ENCODE data around the gene GBF1. TPM values are rescaled to one million over a fixed set of nuclear protein-coding genes. Genes with fewer than 3 reads are reported as not detected.

Gene GBF1
- total and polyA plus RNA-seq, 4 donors = 29.0 to 60.4 (median 47.3) TPM

DNA sequence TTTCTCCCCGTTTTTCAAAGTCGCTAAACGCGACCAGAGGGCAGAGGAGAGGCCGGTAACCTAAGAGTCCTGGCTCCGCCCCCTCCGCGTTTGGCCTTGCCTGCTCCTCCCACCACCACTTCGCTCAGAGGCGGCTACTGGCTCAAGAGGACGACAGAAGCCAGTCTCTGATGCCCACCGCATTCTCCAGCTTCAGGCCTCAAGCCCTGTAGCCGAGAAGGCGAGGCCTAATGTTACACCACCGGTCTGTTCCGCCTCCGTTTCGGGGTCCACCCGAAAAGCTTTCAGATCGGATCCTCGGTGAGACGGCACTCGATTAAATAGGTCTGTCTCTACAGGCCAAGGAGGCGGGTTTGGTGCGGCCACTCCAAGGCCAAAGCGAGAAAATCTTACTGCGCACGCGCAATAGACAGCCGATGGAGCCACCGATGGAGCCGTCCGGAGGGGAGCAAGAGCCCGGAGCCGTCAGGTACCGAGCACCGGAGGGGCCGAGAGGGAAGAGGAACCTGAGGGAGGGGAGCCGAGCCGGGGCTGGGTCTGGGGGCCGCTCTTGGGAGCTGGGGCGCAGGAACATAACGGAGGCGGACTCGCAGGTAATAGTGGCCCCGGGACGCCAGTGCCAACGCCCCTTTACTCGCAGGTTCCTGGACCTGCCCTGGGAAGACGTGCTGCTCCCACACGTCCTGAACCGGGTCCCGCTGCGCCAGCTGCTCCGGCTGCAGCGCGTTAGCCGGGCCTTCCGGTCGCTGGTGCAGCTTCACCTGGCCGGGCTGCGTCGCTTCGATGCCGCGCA, 175.6 kb downstream of the GBF1 start, which contains the start of gene FBXL15:
Gene FBXL15, plus strand, starts transcription at position 123 of the 793 bp plus-strand sequence. Its CDS starts 294 bp downstream, at position 417.
- peak; percentile 97 to 100 (median 98) for DNase-seq (ENCODE audit: low read depth in 4 of 6, low spot score in 6 of 6)
- Histone ChIP-seq H3K27ac (ENCODE audit: low read depth, low read length) (peak within 1 kb of the TSS; percentile 96), H3K4me3 (ENCODE audit: low read depth, low read length) (peak within 1 kb of the TSS; percentile 95), H3K9me3 (ENCODE audit: control insufficient read depth, insufficient read depth, low read length) (no peaks in the 10 kb centered on the region), H3K27me3 (ENCODE audit: control insufficient read depth, insufficient read depth, low read length) (peaks cover 3% of the 10 kb centered on the region), H3K4me1 (ENCODE audit: control insufficient read depth, insufficient read depth, low read length) (peaks cover 81% of the 10 kb centered on the region), H3K36me3 (ENCODE audit: control insufficient read depth, insufficient read depth, low read length) (peaks cover 43% of the 10 kb centered on the region)
- 0% methylated on average over 66 of the region's 66 CpGs for WGBS (ENCODE audit: insufficient coverage)

DNA sequence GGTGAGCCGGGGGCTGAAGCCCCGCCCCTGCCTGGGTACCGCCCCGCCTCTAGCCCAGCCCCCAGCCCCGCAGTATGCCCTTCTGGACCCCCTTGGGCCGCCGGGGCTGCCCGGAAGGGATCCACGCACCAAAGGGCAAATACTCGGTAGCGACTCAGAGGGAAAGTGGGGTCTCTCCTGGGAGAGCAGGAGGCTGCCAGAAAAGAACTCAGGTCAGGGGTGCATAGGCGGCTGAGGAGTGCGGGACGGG, 176.1 kb downstream of the GBF1 start:
- whole genome bisulfite sequencing (ENCODE audit: insufficient coverage) = 0% methylated on average over 14 of the region's 14 CpGs
- peaks cover 83% of the 10 kb centered on the region for H3K4me1 ChIP-seq (ENCODE audit: control insufficient read depth, insufficient read depth, low read length)
- H3K4me3 ChIP-seq (ENCODE audit: low read depth, low read length) = peak overlapping the region; percentile 95
- peak overlapping the region; percentile 96 for H3K27ac ChIP-seq (ENCODE audit: low read depth, low read length)
- H3K36me3 ChIP-seq (ENCODE audit: control insufficient read depth, insufficient read depth, low read length) = peaks cover 43% of the 10 kb centered on the region
- H3K9me3 ChIP-seq (ENCODE audit: control insufficient read depth, insufficient read depth, low read length) = no peaks in the 10 kb centered on the region
- peaks cover 3% of the 10 kb centered on the region for H3K27me3 ChIP-seq (ENCODE audit: control insufficient read depth, insufficient read depth, low read length)
- DNase-seq (ENCODE audit: low read depth in 4 of 6, low spot score in 6 of 6) = no peak

DNA sequence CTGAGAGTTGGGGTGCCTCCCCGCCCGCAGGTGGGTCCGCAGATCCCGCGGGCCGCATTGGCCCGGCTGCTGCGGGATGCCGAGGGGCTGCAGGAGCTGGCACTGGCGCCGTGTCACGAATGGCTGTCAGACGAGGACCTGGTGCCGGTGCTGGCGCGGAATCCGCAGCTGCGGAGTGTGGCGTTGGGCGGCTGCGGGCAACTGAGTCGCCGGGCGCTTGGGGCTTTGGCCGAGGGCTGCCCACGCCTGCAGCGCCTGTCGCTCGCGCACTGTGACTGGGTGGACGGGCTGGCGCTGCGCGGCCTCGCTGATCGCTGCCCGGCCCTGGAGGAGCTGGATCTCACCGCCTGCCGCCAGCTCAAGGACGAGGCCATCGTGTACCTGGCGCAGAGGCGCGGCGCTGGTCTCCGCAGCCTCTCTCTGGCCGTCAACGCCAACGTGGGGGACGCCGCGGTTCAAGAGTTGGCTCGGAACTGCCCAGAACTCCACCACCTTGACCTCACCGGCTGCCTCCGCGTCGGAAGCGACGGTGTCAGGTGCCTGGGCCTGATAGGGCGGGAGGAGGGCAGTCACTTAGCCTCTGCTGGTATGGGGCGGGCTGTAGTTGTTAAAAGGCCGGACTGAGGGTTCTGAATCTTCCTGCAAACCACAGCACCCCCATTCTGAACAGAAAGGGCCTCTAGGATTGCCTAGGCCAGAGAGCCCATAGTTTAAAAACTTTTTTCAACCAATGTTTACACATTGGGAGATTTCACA, 176.6 kb downstream of the GBF1 start:
- WGBS (ENCODE audit: insufficient coverage) = 2% methylated on average over 50 of the region's 62 CpGs
- DNase-seq (ENCODE audit: low read depth in 4 of 6, low spot score in 6 of 6) = no peak
- H3K27ac ChIP-seq (ENCODE audit: low read depth, low read length) = peak overlapping the region; percentile 96
- H3K4me1 ChIP-seq (ENCODE audit: control insufficient read depth, insufficient read depth, low read length) = peaks cover 83% of the 10 kb centered on the region
- H3K9me3 ChIP-seq (ENCODE audit: control insufficient read depth, insufficient read depth, low read length) = no peaks in the 10 kb centered on the region
- H3K36me3 ChIP-seq (ENCODE audit: control insufficient read depth, insufficient read depth, low read length) = peaks cover 38% of the 10 kb centered on the region
- peak overlapping the region; percentile 95 for H3K4me3 ChIP-seq (ENCODE audit: low read depth, low read length)
- peaks cover 3% of the 10 kb centered on the region for H3K27me3 ChIP-seq (ENCODE audit: control insufficient read depth, insufficient read depth, low read length)

DNA sequence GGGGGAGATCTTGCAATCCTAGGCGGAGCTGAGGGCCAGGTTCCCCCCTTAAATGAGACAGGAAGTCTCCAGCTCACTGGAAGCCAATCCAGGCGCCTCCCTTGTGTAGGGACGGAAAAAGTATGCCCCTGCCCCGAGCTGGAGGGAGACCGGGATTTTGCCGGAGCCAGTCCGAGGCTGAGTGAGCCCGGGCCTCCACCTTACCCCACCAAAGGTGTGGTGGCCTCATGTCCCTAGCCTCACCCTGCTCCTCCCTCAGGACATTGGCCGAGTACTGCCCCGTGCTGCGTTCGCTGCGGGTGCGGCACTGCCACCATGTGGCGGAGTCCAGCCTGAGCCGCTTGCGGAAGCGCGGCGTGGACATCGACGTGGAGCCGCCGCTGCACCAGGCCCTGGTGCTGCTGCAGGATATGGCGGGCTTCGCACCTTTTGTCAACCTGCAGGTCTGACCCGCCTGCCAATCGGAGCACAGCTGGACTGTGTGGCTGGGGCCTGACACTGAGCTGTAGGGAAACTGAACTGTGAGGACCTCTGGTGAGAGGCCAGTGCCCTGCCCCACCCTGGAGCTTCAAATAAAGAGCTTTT, 177.3 kb downstream of the GBF1 start:
- H3K36me3 ChIP-seq (ENCODE audit: control insufficient read depth, insufficient read depth, low read length) = peaks cover 37% of the 10 kb centered on the region
- no peaks in the 10 kb centered on the region for H3K9me3 ChIP-seq (ENCODE audit: control insufficient read depth, insufficient read depth, low read length)
- H3K27ac ChIP-seq (ENCODE audit: low read depth, low read length) = peak overlapping the region; percentile 16
- WGBS (ENCODE audit: insufficient coverage) = 11% methylated on average over 27 of the region's 28 CpGs
- peaks cover 3% of the 10 kb centered on the region for H3K27me3 ChIP-seq (ENCODE audit: control insufficient read depth, insufficient read depth, low read length)
- peak overlapping the region; percentile 95 for H3K4me3 ChIP-seq (ENCODE audit: low read depth, low read length)
- H3K4me1 ChIP-seq (ENCODE audit: control insufficient read depth, insufficient read depth, low read length) = peaks cover 81% of the 10 kb centered on the region
- DNase-seq (ENCODE audit: low read depth in 4 of 6, low spot score in 6 of 6) = peak in 2 of 6 donors; percentile 73 to 74

DNA sequence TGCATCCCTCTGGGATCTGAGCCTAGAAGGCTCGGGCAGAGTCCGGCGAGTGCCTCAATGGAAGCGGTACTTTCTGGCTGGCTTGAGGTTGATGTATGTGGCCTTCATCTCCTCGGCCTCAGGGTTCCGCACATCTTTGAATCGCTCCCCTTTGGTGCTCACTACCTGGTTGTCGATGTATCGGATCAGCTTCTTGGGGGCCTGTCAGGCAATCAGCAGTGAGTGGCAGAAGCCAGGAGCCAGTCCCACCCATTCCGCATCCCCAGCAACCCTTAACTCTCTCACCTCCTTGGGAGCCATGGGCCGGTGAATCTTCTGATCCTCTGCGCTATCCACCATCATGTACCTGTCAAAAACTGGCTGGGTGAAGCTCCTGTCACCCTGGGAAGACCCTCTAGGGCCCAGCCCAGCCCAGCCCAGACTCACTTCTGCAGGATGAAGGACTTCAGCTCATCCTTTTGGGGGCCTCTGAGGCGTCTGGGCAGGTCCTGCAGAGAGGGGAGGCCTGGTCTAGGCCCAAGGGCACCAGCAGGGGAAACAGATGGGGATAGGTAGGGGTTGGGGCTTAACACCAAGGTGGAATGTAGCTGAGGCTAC, 178.1 kb downstream of the GBF1 start:
- H3K27me3 ChIP-seq (ENCODE audit: control insufficient read depth, insufficient read depth, low read length) = peaks cover 3% of the 10 kb centered on the region
- peaks cover 77% of the 10 kb centered on the region for H3K4me1 ChIP-seq (ENCODE audit: control insufficient read depth, insufficient read depth, low read length)
- H3K4me3 ChIP-seq (ENCODE audit: low read depth, low read length) = peak overlapping the region; percentile 37
- no peaks in the 10 kb centered on the region for H3K9me3 ChIP-seq (ENCODE audit: control insufficient read depth, insufficient read depth, low read length)
- 92% methylated on average over 9 of the region's 13 CpGs for WGBS (ENCODE audit: insufficient coverage)
- H3K27ac ChIP-seq (ENCODE audit: low read depth, low read length) = no peak overlapping the region
- no peak for DNase-seq (ENCODE audit: low read depth in 4 of 6, low spot score in 6 of 6)
- peaks cover 37% of the 10 kb centered on the region for H3K36me3 ChIP-seq (ENCODE audit: control insufficient read depth, insufficient read depth, low read length)

DNA sequence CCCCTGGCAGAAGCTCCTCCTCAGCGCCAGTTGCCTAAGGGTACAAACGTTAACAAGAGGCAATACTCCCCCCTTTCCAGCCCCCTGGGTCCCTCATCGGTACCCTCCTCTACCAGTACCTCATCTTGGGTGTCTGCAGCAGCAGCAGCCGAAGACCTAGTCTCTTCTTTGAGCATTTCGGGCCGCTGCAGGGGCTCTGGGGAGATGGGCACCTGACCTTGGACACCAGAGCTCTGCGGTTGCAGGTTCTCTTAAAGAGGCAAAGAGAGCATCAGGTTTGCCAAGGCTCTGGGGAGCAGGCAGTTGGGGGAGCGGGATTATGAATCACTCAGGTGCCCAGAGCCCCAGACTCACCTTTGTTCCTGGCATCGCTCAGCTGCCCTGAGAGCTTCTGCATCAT, 178.8 kb downstream of the GBF1 start:
- Histone ChIP-seq H3K4me3 (ENCODE audit: low read depth, low read length) (peak overlapping the region; percentile 37), H3K27ac (ENCODE audit: low read depth, low read length) (peak overlapping the region; percentile 73), H3K36me3 (ENCODE audit: control insufficient read depth, insufficient read depth, low read length) (peaks cover 37% of the 10 kb centered on the region), H3K9me3 (ENCODE audit: control insufficient read depth, insufficient read depth, low read length) (no peaks in the 10 kb centered on the region), H3K27me3 (ENCODE audit: control insufficient read depth, insufficient read depth, low read length) (no peaks in the 10 kb centered on the region), H3K4me1 (ENCODE audit: control insufficient read depth, insufficient read depth, low read length) (peaks cover 70% of the 10 kb centered on the region)
- DNase-seq (ENCODE audit: low read depth in 4 of 6, low spot score in 6 of 6) = no peak
- 96% methylated on average over 8 of the region's 9 CpGs for WGBS (ENCODE audit: insufficient coverage)

DNA sequence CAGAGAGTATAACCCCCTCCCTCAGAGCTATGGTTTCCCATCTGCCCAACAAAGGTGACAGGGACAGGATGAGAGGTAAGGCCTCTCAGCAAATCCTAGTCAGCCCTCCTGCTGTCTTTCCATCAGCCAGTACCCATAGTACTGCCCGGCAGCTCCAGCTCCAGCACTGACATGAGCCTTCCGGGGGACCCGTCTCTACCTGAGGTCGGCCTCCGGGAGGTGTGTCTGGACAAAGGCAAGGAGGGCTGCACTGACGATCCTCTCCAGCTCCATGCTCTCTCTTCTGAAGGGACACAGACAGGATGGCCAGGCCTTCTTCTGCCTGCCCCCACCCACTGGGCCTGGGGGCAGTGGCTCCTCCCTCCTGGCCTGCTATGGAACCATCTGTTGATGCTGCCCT, 179.6 kb downstream of the GBF1 start:
- DNase-seq (ENCODE audit: low read depth in 4 of 6, low spot score in 6 of 6) = no peak
- Histone ChIP-seq H3K4me1 (ENCODE audit: control insufficient read depth, insufficient read depth, low read length) (peaks cover 62% of the 10 kb centered on the region), H3K27ac (ENCODE audit: low read depth, low read length) (peak overlapping the region; percentile 73), H3K9me3 (ENCODE audit: control insufficient read depth, insufficient read depth, low read length) (no peaks in the 10 kb centered on the region), H3K27me3 (ENCODE audit: control insufficient read depth, insufficient read depth, low read length) (no peaks in the 10 kb centered on the region), H3K36me3 (ENCODE audit: control insufficient read depth, insufficient read depth, low read length) (peaks cover 37% of the 10 kb centered on the region), H3K4me3 (ENCODE audit: low read depth, low read length) (peak overlapping the region; percentile 37)
- 86% methylated on average over 6 of the region's 6 CpGs for WGBS (ENCODE audit: insufficient coverage)

DNA sequence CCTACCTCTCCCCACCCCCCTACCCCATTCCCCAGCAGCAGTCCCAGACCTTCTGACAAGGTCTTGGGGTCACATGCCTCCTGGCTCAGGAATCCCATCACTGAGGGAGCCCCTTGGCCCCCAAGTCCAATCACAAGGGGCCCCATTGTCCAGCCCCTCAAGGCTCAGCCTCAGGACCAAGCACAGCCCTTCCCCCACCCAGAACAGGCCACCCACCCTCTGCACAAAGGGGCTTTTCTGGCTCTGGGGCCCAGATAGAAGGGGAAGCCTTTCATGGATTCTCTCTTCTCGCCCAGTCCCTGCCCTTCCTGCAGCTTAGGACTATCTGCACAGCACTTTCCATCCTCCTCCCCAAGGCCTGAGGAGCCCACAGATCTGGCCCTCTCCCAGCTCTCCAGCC, 180.1 kb downstream of the GBF1 start:
- H3K27me3 ChIP-seq (ENCODE audit: control insufficient read depth, insufficient read depth, low read length) = no peaks in the 10 kb centered on the region
- H3K36me3 ChIP-seq (ENCODE audit: control insufficient read depth, insufficient read depth, low read length) = peaks cover 38% of the 10 kb centered on the region
- no peak overlapping the region for H3K4me3 ChIP-seq (ENCODE audit: low read depth, low read length)
- peak overlapping the region; percentile 50 for H3K27ac ChIP-seq (ENCODE audit: low read depth, low read length)
- DNase-seq (ENCODE audit: low read depth in 4 of 6, low spot score in 6 of 6) = peak in 2 of 6 donors; percentile 11 to 63
- WGBS (ENCODE audit: insufficient coverage) = 27% methylated on average over 1 of the region's 1 CpG
- H3K4me1 ChIP-seq (ENCODE audit: control insufficient read depth, insufficient read depth, low read length) = peaks cover 57% of the 10 kb centered on the region
- H3K9me3 ChIP-seq (ENCODE audit: control insufficient read depth, insufficient read depth, low read length) = no peaks in the 10 kb centered on the region

DNA sequence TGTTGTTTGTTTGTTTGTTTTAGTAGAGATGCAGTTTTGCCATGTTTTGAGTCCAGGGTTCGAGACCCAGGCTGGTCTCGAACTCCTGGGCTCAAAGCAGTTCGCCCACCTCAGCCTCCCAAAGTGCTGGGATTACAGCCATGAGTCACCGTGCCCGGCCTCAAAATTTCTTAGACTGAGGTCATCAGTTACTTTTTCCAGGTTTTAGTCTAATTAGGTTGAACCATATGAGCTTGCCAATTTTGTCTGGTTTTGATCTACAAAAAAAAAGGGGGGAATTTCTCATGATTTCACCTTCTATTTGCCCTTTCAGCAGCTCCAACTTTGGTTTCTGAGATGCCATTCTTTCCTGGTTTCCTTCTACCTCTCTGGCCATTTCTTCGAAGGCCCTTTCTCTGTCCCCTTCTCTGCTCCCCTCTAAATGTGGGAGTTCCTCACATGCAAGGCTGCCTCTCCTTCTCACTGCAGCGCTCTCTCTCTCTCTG, 181.5 kb downstream of the GBF1 start:
- Histone ChIP-seq H3K4me1 (ENCODE audit: control insufficient read depth, insufficient read depth, low read length) (peaks cover 58% of the 10 kb centered on the region), H3K27me3 (ENCODE audit: control insufficient read depth, insufficient read depth, low read length) (no peaks in the 10 kb centered on the region), H3K4me3 (ENCODE audit: low read depth, low read length) (no peak overlapping the region), H3K9me3 (ENCODE audit: control insufficient read depth, insufficient read depth, low read length) (no peaks in the 10 kb centered on the region), H3K36me3 (ENCODE audit: control insufficient read depth, insufficient read depth, low read length) (peaks cover 40% of the 10 kb centered on the region), H3K27ac (ENCODE audit: low read depth, low read length) (peak overlapping the region; percentile 50)
- 94% methylated on average over 5 of the region's 7 CpGs for WGBS (ENCODE audit: insufficient coverage)
- no peak for DNase-seq (ENCODE audit: low read depth in 4 of 6, low spot score in 6 of 6)

Measured in spinal cord (tissue), 10 donors.